GM21367 (cell line): Measurements from ENCODE around the gene DPM2.
A peak's percentile ranks its signal among the peaks of the same experiment; 100 is the strongest.

Experiments used
- ATAC-seq: cut with Tn5 transposase; IDR thresholded peaks from one replicate; pipeline ENCODE4 v1.9.1; 2021; ENCODE audit not compliant: unreplicated experiment

Gene DPM2, protein sequence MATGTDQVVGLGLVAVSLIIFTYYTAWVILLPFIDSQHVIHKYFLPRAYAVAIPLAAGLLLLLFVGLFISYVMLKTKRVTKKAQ

GRCh38 chr9:127937388-127938297, at the start of gene DPM2:
Gene DPM2 (minus strand): TSS chr9:127937854. CDS start chr9:127937820, 34 bp downstream.
- ATAC-seq: peak; percentile 62

- no peak for ATAC-seq
Measured at GRCh38 chr9:127987103-127987614, 49.5 kb upstream of the DPM2 start.

DNA sequence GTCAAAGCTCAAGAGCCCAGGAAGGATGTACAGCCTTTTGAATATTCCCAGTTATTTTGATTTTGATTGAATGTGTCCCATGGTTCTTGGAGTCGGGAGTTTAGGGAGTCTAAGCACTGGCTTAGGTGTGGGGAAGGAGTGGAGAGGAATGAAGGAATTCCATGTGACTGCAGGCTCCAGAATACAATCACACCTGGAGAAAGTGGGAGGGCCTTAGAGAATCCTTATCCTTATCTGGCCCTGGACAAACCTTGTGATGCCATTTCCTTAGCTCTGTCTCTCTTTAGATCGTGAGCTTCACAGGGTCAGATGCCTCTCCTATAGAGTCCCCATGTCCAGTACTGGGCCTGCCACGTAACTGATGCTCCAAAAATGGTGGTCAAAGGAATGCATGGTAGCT, 47.4 kb upstream of the DPM2 start:
- ATAC-seq: no peak

DNA sequence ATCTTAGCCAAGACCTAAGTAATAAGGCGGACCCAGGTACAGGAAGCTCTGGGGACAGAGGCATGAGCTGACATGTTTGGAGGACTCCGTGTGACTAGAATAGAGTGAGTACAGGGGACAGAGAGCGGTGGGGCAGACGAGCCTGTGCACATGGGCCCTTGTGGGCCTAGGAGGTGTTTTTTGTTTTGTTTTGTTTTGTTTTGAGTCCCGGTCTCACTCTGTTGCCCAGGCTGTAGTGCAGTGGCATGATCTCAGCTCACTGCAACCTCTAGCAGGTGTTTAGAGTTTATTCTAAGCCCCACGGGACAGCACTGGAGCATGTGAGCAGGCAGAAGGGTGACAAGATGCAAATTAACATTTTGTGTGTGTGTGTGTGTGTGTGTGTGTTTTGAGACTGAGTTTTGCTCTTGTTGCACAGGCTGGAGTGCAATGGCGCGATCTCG, 46.2 kb upstream of the DPM2 start:
- peak; percentile 33 for ATAC-seq

GRCh38 chr9:127982912-127983311, 45.3 kb upstream of the DPM2 start:
- ATAC-seq: no peak

DNA sequence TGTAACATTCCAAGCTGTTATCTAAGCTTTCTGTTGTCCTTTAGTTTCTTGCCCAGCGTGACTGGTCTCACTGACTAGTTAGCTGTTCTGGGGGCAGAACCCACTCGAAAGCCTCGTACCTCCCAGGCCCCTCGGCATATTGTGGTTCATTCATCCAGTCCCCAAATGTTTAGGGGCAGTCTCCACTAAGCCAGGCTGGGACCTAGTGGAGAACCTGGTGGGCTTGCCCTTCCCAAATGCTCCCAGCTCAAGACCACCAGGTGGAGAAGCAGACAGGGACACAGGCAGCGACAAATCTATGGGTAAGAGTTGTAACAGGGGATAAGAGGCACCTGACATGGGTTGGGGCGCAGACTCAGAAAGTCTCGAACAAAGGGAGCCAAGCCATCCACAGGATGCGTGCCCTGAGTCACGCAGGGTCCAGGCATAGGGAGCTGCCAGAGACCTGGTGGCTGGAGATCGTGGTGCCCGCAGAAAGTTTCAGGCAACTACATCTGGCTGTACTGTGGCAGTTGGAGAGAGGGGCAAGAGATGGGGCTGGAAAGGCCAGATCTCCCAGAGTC, 44.0 kb upstream of the DPM2 start:
- ATAC-seq: no peak

DNA sequence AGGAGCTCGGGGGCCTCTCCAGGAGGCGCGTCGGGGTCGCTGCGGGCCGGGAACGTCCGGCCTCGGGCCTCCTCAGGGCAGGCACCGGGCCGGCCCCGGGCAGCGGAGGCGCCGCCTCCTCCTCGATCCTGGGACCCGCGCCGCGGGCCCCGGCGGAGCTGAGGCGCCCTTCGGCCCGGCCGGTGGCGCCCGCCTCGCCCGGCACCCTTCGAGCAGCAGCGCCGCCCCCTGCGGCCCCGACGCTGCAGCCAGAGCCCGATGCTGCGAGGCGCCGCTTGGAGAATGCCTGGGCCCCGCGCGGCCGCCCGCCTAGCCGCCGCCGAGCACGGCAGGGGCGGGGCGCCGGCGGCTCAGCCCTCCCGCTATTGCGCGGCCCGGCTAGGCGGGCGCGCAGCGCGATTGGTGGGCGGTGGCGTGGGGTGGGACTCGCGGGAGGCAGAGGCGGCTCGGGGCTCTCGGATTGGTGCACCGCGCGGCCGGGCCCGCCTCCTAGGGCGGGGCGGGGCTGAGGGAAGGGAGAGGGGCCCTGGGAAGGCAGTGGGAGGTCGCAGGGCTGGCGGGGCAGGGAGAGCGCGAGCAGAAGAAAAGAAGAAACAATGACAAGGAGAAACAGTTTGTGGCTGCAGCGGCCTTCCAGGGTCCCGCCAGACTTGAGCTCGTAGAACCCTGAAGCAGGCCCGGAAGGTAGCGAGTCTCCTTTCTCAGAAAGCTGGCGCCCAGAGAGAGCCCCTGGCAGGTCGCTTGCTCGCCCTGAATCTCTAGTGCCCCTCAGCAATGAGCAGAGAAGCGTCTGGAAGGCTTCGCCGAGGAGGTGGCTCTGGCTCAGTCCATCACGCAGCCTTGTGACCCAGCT, 43.3 kb upstream of the DPM2 start, which contains the start of gene EEIG1:
TSS of gene EEIG1 (minus strand) at position 284 of the 853 bp plus-strand sequence. CDS start 852 bp downstream, outside the sequence.
- peak; percentile 61 for ATAC-seq

DNA sequence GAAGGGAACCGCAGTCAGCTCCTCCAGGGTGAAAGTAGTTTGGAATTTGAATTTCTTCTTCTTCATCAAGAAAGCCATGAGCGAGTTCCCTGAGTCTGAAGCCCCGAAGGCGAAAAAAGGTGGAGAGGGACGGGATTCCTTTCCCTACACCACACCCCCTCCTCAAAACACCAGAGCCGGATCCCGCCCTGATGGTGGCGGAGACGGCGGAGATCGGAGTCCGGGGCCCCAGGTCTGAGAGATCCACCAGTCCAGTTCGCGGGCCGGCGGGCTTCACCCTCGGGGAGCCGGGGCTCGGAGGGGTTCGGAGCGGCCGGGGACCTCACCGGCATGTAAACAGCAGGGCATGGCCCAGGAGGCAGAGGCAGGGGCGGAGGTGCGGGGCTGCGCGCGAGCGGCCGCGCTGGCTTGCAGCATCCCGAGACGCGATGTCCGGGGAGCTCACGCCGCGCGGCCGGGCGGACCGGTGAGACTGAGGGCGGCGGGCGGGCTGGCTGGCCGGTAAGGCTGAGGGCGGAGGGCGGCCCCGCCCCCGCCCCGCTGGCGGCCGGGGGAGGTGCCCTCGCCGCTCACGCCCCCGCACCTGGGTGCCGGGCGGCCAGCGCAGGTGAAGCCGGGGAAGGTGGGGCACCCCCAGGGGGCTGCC, 42.5 kb upstream of the DPM2 start:
- ATAC-seq: peak; percentile 24

DNA sequence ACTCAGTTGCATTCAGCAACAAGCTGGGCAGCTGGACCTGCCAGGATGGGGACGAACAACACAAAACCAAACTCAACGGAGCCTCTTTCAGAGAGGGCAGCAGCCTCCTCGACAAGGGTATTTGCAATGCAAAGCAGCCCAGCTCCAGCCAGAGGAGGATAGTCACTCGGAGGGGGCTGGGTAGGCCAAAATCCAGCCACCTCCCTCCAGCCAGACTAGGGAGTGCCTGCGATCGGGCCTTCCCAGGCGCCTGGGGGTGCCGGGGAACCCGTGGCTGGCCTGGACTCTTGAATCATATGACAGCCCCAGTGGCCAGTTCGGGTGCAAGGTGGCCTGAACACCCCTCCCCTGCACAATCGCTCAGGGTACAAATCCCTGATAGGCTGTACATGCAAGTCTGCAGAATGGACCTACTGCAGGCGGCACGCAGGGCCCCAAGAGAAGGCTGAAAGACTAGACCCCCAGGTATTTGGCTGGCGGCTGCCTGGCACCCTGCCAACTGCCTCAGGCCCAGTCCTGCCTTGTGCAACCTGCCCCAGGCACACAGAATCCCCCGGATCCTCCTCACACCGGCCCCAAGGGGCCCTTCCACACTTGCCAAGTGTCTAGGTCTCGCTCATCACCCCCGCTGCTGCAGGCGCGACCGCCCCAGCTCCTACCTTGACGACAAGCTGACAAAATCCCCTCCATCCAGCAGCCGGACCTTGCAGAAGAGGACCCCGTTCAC, 41.8 kb upstream of the DPM2 start:
- ATAC-seq: no peak

GRCh38 chr9:127979015-127979332, 41.3 kb upstream of the DPM2 start:
- ATAC-seq: no peak

- no peak for ATAC-seq
Measured at GRCh38 chr9:127977884-127978647, 40.4 kb upstream of the DPM2 start.

GRCh38 chr9:127977009-127977883, 39.6 kb upstream of the DPM2 start:
- ATAC-seq: no peak

DNA sequence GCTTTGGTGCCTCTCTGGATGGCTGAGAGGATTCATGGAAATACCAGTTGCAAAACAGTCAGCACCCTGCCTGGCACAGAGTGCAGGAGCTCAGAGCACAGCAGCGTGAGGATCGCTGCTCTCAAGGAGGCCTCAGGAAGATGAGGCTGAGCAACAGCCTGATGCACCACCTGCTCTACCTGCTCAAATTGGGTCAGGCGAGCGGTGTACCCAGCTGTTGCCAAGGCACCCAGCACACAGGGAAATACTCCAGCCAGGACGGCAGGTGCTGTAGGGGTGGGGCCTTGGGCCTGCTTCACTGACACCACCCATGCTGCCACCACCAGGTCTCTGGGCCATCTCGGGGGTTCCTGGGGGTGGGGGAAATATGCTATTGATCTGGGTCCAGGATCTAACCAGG, 38.8 kb upstream of the DPM2 start:
- ATAC-seq: no peak

GRCh38 chr9:127975376-127976315, 38.0 kb upstream of the DPM2 start:
- no peak for ATAC-seq

- no peak for ATAC-seq
Measured at GRCh38 chr9:127974769-127975261, 37.2 kb upstream of the DPM2 start.

DNA sequence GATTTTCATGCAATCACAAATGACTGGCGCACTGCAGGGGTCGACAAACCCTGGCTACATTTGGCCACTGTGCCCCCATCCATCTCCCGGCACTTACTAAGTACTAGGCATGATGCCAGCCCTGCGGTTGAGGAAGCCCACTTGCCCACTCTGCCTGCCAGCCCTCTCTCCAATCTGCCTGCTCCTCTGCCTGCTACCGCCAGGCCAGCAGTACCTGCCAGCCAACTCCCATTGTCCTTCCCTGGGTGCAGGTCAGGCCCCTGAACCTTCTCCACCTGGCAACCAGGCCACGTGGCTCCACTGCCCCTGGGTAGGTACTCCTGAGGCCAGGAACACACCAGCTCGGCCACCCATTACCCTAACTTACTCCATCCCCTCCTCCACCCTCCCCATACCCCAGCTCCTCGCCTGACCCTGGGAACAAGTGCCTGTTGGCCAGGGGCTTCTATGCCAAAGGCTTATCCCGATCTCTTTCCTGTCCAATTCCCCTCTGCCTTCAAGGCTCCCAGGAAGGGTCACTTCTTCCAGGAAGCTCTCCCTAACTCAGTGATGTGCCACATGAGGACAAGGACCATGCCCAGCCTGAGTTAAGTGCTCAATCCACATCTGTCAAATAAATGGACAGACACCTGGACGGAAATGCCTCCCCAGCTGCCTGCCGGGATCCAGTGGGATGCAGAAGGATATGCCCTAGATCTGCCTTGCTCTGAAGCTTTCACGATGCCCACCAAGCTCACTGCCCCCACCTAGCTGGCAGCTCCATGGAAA, 36.5 kb upstream of the DPM2 start:
- ATAC-seq: no peak
